CD4-positive, alpha-beta T cell (primary cell): Measurements from ENCODE around the gene TMEM91. TPM values are rescaled to one million over a fixed set of nuclear protein-coding genes. Genes with fewer than 3 reads are reported as not detected.

Experiments
- ATAC-seq: fragments of 200-7000 bp; cut with Tn5 transposase; one replicate; pipeline ENCODE4 v1.10.0; 2022; ENCODE audit warnings: mild to moderate bottlenecking; ENCODE audit not compliant: poor library complexity
- CTCF ChIA-PET: fragments of 350-600 bp; sonication (Branson Sonifier 250); formaldehyde crosslinking; loops from one replicate; lab custom pipeline; 2021; ENCODE audit warnings: antibody characterized with exemption, inconsistent platforms; lab: Charles Lee
- POLR2A ChIA-PET: fragments of 350-600 bp; sonication (Branson Sonifier 250); formaldehyde crosslinking; loops from one replicate; lab custom pipeline; 2021; ENCODE audit warnings: antibody characterized with exemption, inconsistent platforms; lab: Charles Lee
- DNase-seq, 14 experiments: peaks; one replicate each; pipeline ENCODE4 v3.0.0-alpha.2; 2013 to 2020; ENCODE audit warnings: mixed read lengths in 2 of 14
- H3K27ac ChIP-seq, 2 donors: one replicate each; pipeline versions ENCODE4 v1.5.1 to v1.7.0; 2013; ENCODE audit warnings: low read length in 2 of 2, low read depth in 1 of 2, mild to moderate bottlenecking in 1 of 2
- H3K27me3 ChIP-seq, 2 experiments: 1 replicate in 1 of 2; 2 replicates in 1 of 2; pipeline versions ENCODE4 v1.6.1 to v1.7.0; 2013; ENCODE audit warnings: low read length in 2 of 2, control low read depth in 1 of 2, mild to moderate bottlenecking in 1 of 2, moderate library complexity in 1 of 2; ENCODE audit not compliant: insufficient read depth in 2 of 2, control insufficient read depth in 1 of 2
- H3K36me3 ChIP-seq: one replicate; pipeline ENCODE4 v1.6.1; 2013; ENCODE audit warnings: low read length, control low read depth; ENCODE audit not compliant: insufficient read depth
- H3K4me1 ChIP-seq: one replicate; pipeline ENCODE4 v1.6.1; 2013; ENCODE audit warnings: low read length, control low read depth; ENCODE audit not compliant: insufficient read depth
- H3K4me3 ChIP-seq: one replicate; pipeline ENCODE4 v1.5.1; 2013; ENCODE audit warnings: mild to moderate bottlenecking, low read length, moderate library complexity
- H3K9me3 ChIP-seq, 2 experiments: 1 replicate in 1 of 2; 2 replicates in 1 of 2; pipeline versions ENCODE4 v1.6.1 to v1.7.0; 2013; ENCODE audit warnings: low read length in 2 of 2, mild to moderate bottlenecking in 2 of 2, control low read depth in 1 of 2, moderate library complexity in 1 of 2; ENCODE audit not compliant: control insufficient read depth in 1 of 2, insufficient read depth in 1 of 2
- H3K27ac Mint-ChIP-seq: one replicate; pipeline ENCODE4 v1.8.0; 2020; ENCODE audit warnings: mixed read lengths
- H3K27me3 Mint-ChIP-seq: one replicate; pipeline ENCODE4 v1.8.0; 2021; ENCODE audit warnings: mixed read lengths
- H3K36me3 Mint-ChIP-seq: one replicate; pipeline ENCODE4 v1.8.0; 2021; ENCODE audit warnings: low read depth, mixed read lengths
- H3K4me1 Mint-ChIP-seq: one replicate; pipeline ENCODE4 v1.8.0; 2021; ENCODE audit warnings: low read depth, mixed read lengths
- H3K4me3 Mint-ChIP-seq: one replicate; pipeline ENCODE4 v1.8.0; 2020; ENCODE audit warnings: mild to moderate bottlenecking, mixed read lengths
- H3K9me3 Mint-ChIP-seq: one replicate; pipeline ENCODE4 v1.8.0; 2020; ENCODE audit warnings: mixed read lengths
- CTCF ChIP-seq: fragments of 200-600 bp; IDR thresholded peaks from one replicate; pipeline ENCODE4 v1.8.0; 2022; ENCODE audit warnings: antibody characterized with exemption, mild to moderate bottlenecking
- intact Hi-C, 2 experiments: fragments of 100-400 bp; cut with DNase I in 1 of 2; cut with micrococcal nuclease in 1 of 2; formaldehyde crosslinking; loops; one replicate each; pipeline versions ENCODE4 v1.15.1 to v1.9.0; 2023 to 2025; cut with DNase I, micrococcal nuclease
- total RNA-seq, 174 experiments: library from RNA in 2 of 174; stranded (reverse) in 2 of 174; gene quantifications; one replicate each; pipeline ENCODE4 v1.2.3 and lab custom pipeline; 2021 to 2026

Gene TMEM91
- total RNA-seq, 2 experiments from 2014 or later = 6.8 to 7.7 TPM

GRCh38 chr19:41425174-41426115, 49.1 kb downstream of the TMEM91 start:
- Histone ChIP-seq H3K27me3 (no peaks in the 10 kb centered on the region), H3K36me3 (peaks cover 48% of the 10 kb centered on the region), H3K9me3 (peaks cover 0 to 6% of the 10 kb centered on the region in 2 experiments), H3K27ac (no peak overlapping the region), H3K4me1 (peaks cover 64% of the 10 kb centered on the region), H3K4me3 (no peak overlapping the region)
- intact Hi-C loops = no loop called here
- no peaks in the 10 kb centered on the region for H3K9me3 Mint-ChIP-seq
- peaks cover 49% of the 10 kb centered on the region for H3K36me3 Mint-ChIP-seq
- peaks cover 29% of the 10 kb centered on the region for H3K4me1 Mint-ChIP-seq
- H3K27me3 Mint-ChIP-seq = no peaks in the 10 kb centered on the region
- CTCF ChIA-PET = no interaction called here
- POLR2A ChIA-PET = no interaction called here
- H3K4me3 Mint-ChIP-seq = peak overlapping the region; percentile 42
- peak overlapping the region; percentile 49 for H3K27ac Mint-ChIP-seq
- TF ChIP-seq CTCF = no peak
- no peak for DNase-seq
- no peak for ATAC-seq

GRCh38 chr19:41426116-41426841, 49.9 kb downstream of the TMEM91 start:
- no peak for DNase-seq
- peaks cover 62% of the 10 kb centered on the region for H3K4me1 ChIP-seq
- no peak for TF ChIP-seq CTCF

GRCh38 chr19:41426952-41427646, 50.8 kb downstream of the TMEM91 start, which contains the start of gene B3GNT8:
Gene B3GNT8, minus strand, starts transcription at chr19:41427374. Its CDS starts 596 bp downstream, at chr19:41426778.
- ChIA-PET CTCF (interaction anchor here (0.8 kb wide), 1 partner anchor 119 kb away, joined by 3 read pairs; no protein-coding TSS in a partner anchor), POLR2A (interaction anchor here (0.7 kb wide), 1 partner anchor 137 kb away, joined by 3 read pairs; no protein-coding TSS in a partner anchor)
- peaks cover 36% of the 10 kb centered on the region for H3K4me1 Mint-ChIP-seq
- Histone ChIP-seq H3K36me3 (peaks cover 44% of the 10 kb centered on the region), H3K4me1 (peaks cover 63% of the 10 kb centered on the region), H3K27ac (peak within 1 kb of the TSS; percentile 41 to 76), H3K9me3 (peaks cover 0 to 6% of the 10 kb centered on the region in 2 experiments), H3K27me3 (no peaks in the 10 kb centered on the region), H3K4me3 (peak within 1 kb of the TSS; percentile 54)
- H3K27me3 Mint-ChIP-seq = no peaks in the 10 kb centered on the region
- H3K27ac Mint-ChIP-seq = peak within 1 kb of the TSS; percentile 75
- no peak for TF ChIP-seq CTCF
- peak; percentile 56 for ATAC-seq
- no peaks in the 10 kb centered on the region for H3K9me3 Mint-ChIP-seq
- peak within 1 kb of the TSS; percentile 83 for H3K4me3 Mint-ChIP-seq
- intact Hi-C loops = no loop called here
- H3K36me3 Mint-ChIP-seq = peaks cover 45% of the 10 kb centered on the region
- DNase-seq = peak in 10 of 14 experiments; percentile 27 to 75 (median 44)

More at GRCh38 chr19:41426116-41426841, 49.9 kb downstream of the TMEM91 start:
- Histone ChIP-seq H3K36me3 (peaks cover 45% of the 10 kb centered on the region), H3K9me3 (peaks cover 0 to 6% of the 10 kb centered on the region in 2 experiments), H3K4me3 (peak overlapping the region; percentile 54), H3K27me3 (no peaks in the 10 kb centered on the region), H3K27ac (no peak overlapping the region)
- H3K27me3 Mint-ChIP-seq = no peaks in the 10 kb centered on the region
- ATAC-seq = no peak
- H3K27ac Mint-ChIP-seq = peak overlapping the region; percentile 49
- H3K4me3 Mint-ChIP-seq = no peak overlapping the region
- H3K36me3 Mint-ChIP-seq = peaks cover 45% of the 10 kb centered on the region
- no peaks in the 10 kb centered on the region for H3K9me3 Mint-ChIP-seq
- CTCF ChIA-PET = interaction anchor here (0.6 to 0.8 kb wide), 2 partner anchors 49 to 118 kb away, joined by 3 read pairs; no protein-coding TSS in a partner anchor
- peaks cover 33% of the 10 kb centered on the region for H3K4me1 Mint-ChIP-seq
- intact Hi-C loops = no loop called here
- POLR2A ChIA-PET = interaction anchor here (0.7 kb wide), 1 partner anchor 138 kb away, joined by 3 read pairs; no protein-coding TSS in a partner anchor
